ENCODE measurements around the gene RACK1.

DNA sequence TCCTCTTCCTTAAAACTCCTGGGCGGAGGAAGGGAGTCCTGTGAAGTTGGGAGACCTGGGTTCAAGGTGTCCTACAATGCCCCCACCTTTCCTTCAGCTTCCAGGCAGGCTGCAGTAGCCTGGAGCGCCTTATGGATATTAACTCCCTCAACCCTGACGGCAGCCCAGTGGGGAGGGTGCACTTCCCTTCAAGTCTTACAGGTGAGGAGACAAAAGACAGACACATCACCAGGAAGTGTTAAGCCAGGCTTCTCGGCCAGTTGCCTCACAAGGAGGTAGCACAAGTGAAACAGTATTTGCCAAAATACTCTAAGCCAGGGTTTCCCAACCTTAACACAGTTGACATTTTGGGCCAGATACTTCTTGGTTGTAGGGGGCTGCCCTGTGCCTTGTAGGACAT lies 42.9 kb downstream of the RACK1 start:
- TF ChIP-seq, protein P1, sequence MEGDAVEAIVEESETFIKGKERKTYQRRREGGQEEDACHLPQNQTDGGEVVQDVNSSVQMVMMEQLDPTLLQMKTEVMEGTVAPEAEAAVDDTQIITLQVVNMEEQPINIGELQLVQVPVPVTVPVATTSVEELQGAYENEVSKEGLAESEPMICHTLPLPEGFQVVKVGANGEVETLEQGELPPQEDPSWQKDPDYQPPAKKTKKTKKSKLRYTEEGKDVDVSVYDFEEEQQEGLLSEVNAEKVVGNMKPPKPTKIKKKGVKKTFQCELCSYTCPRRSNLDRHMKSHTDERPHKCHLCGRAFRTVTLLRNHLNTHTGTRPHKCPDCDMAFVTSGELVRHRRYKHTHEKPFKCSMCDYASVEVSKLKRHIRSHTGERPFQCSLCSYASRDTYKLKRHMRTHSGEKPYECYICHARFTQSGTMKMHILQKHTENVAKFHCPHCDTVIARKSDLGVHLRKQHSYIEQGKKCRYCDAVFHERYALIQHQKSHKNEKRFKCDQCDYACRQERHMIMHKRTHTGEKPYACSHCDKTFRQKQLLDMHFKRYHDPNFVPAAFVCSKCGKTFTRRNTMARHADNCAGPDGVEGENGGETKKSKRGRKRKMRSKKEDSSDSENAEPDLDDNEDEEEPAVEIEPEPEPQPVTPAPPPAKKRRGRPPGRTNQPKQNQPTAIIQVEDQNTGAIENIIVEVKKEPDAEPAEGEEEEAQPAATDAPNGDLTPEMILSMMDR (IDR thresholded peaks at IDR 0.05; ENCODE audit: low read depth, low read length): no peak
- no peak for TF ChIP-seq EZH2phosphoT487 (IDR thresholded peaks at IDR 0.05; ENCODE audit: low read depth)

Data from OCI-LY3 (cell line).